Osteoblast (primary cell): ENCODE measurements around the gene MMD. TPM values are rescaled to one million over a fixed set of nuclear protein-coding genes. Genes with fewer than 3 reads are reported as not detected.
"Not testable (repeated sequence)": the region's sequence is repeated elsewhere in the genome, so short reads cannot be mapped to it uniquely, and the experiment has no call there.

Experiments used
- DNase-seq: peaks from one replicate; pipeline ENCODE4 v3.0.0; 2011; ENCODE audit warnings: low spot score, mixed read lengths; ENCODE audit not compliant: insufficient read length; ENCODE audit errors: missing footprints
- H2AFZ ChIP-seq: 2 replicates; pipeline ENCODE4 v1.6.0; 2011; ENCODE audit warnings: mild to moderate bottlenecking, low read length
- H3K27ac ChIP-seq: 2 replicates; pipeline ENCODE4 v1.5.1; 2011; ENCODE audit warnings: mild to moderate bottlenecking, low read depth, low read length, moderate library complexity
- H3K27me3 ChIP-seq: 2 replicates; pipeline ENCODE4 v1.6.0; 2012; ENCODE audit warnings: mild to moderate bottlenecking, control low read depth, inconsistent platforms, low read length, moderate library complexity; ENCODE audit not compliant: insufficient read depth
- H3K36me3 ChIP-seq: 2 replicates; pipeline ENCODE4 v1.5.1; 2011; ENCODE audit warnings: mild to moderate bottlenecking, low read length, control low read depth, moderate library complexity; ENCODE audit not compliant: insufficient read depth
- H3K4me1 ChIP-seq: 2 replicates; pipeline ENCODE4 v1.5.1; 2011; ENCODE audit warnings: mild to moderate bottlenecking, low read length, control low read depth, moderate library complexity; ENCODE audit not compliant: insufficient read depth
- H3K4me2 ChIP-seq: 2 replicates; pipeline ENCODE4 v1.6.0; 2011; ENCODE audit warnings: mild to moderate bottlenecking, low read length; ENCODE audit not compliant: insufficient read depth
- H3K4me3 ChIP-seq: fragments of 200-600 bp; sonication (generic); 3 replicates; pipeline ENCODE4 v1.5.1; 2012; ENCODE audit warnings: mild to moderate bottlenecking, low read length, inconsistent platforms; ENCODE audit not compliant: insufficient read depth
- H3K79me2 ChIP-seq: 2 replicates; pipeline ENCODE4 v1.6.0; 2012; ENCODE audit warnings: mild to moderate bottlenecking, low read length, control low read depth, inconsistent platforms; ENCODE audit not compliant: insufficient read depth
- H3K9me3 ChIP-seq: 2 replicates; pipeline ENCODE4 v1.5.1; 2011; ENCODE audit warnings: low read depth, low read length, control low read depth
- H4K20me1 ChIP-seq: 2 replicates; pipeline ENCODE4 v1.6.0; 2012; ENCODE audit warnings: mild to moderate bottlenecking, low read length, control low read depth; ENCODE audit not compliant: insufficient read depth
- total RNA-seq: library from RNA; depleted of rRNA; stranded (reverse); fragments of >200 nt; gene quantifications from 2 replicates; pipeline ENCODE4 v1.2.3, GENCODE V29; 2012
- TF ChIP-seq, protein P1 (sequence below): IDR thresholded peaks from 2 replicates; pipeline ENCODE4 v1.5.1; 2011; ENCODE audit warnings: mild to moderate bottlenecking, low read depth, low read length, moderate library complexity; ENCODE audit errors: extremely low read depth

MMD gene
- total RNA-seq, 1 donor, result 6.5 TPM

DNA sequence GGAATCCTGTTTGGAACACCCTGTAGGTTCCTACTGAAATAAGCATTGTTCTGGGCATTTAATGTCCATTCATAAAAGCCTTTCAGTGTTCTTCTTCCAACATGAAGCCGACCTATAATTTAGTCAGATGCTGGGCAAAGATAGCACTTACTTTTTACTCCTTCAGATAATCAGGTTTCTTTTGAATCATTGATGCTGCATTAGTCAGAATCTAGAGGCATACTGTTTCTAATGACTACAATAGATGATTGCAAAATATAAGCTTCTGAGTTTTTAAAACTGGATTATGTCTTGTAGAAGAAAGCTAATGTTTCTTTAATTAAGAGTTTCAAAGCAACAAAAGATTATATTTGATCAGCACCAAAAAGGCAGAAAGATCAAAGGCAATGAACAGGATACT, 16.0 kb downstream of the MMD start:
- no peak overlapping the region for H3K4me3 ChIP-seq
- no peaks in the 10 kb centered on the region for H3K27me3 ChIP-seq
- TF ChIP-seq, protein P1, sequence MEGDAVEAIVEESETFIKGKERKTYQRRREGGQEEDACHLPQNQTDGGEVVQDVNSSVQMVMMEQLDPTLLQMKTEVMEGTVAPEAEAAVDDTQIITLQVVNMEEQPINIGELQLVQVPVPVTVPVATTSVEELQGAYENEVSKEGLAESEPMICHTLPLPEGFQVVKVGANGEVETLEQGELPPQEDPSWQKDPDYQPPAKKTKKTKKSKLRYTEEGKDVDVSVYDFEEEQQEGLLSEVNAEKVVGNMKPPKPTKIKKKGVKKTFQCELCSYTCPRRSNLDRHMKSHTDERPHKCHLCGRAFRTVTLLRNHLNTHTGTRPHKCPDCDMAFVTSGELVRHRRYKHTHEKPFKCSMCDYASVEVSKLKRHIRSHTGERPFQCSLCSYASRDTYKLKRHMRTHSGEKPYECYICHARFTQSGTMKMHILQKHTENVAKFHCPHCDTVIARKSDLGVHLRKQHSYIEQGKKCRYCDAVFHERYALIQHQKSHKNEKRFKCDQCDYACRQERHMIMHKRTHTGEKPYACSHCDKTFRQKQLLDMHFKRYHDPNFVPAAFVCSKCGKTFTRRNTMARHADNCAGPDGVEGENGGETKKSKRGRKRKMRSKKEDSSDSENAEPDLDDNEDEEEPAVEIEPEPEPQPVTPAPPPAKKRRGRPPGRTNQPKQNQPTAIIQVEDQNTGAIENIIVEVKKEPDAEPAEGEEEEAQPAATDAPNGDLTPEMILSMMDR, result no peak
- H3K4me2 ChIP-seq, result no peak overlapping the region
- no peaks in the 10 kb centered on the region for H3K4me1 ChIP-seq
- H3K36me3 ChIP-seq, result peaks cover 26% of the 10 kb centered on the region
- no peak for DNase-seq
- no peaks in the 10 kb centered on the region for H3K79me2 ChIP-seq
- H2AFZ ChIP-seq, result no peak overlapping the region
- no peaks in the 10 kb centered on the region for H4K20me1 ChIP-seq
- H3K27ac ChIP-seq, result no peak overlapping the region
- H3K9me3 ChIP-seq, result no peaks in the 10 kb centered on the region

- peaks cover 23% of the 10 kb centered on the region for H3K36me3 ChIP-seq
- H3K4me3 ChIP-seq, H3K27me3 ChIP-seq, H3K9me3 ChIP-seq, H3K4me1 ChIP-seq, H3K79me2 ChIP-seq, H3K27ac ChIP-seq, H4K20me1 ChIP-seq, DNase-seq, H2AFZ ChIP-seq, H3K4me2 ChIP-seq: not testable (repeated sequence)
Measured at GRCh38 chr17:55404197-55404596, 17.4 kb downstream of the MMD start.

GRCh38 chr17:55402374-55402773, 19.3 kb downstream of the MMD start:
- Histone ChIP-seq H3K27ac (no peak overlapping the region), H3K79me2 (no peaks in the 10 kb centered on the region), H3K27me3 (no peaks in the 10 kb centered on the region), H3K4me1 (no peaks in the 10 kb centered on the region), H2AFZ (no peak overlapping the region), H3K4me2 (no peak overlapping the region), H4K20me1 (no peaks in the 10 kb centered on the region), H3K36me3 (peaks cover 23% of the 10 kb centered on the region), H3K4me3 (no peak overlapping the region), H3K9me3 (no peaks in the 10 kb centered on the region)
- DNase-seq, result peak; percentile 9
- TF ChIP-seq, protein P1, result no peak

GRCh38 chr17:55398689-55399088, 22.9 kb downstream of the MMD start:
- no peaks in the 10 kb centered on the region for H3K9me3 ChIP-seq
- no peaks in the 10 kb centered on the region for H3K27me3 ChIP-seq
- H3K79me2 ChIP-seq, result no peaks in the 10 kb centered on the region
- no peaks in the 10 kb centered on the region for H3K4me1 ChIP-seq
- no peak overlapping the region for H3K27ac ChIP-seq
- H3K4me2 ChIP-seq, result no peak overlapping the region
- H2AFZ ChIP-seq, result no peak overlapping the region
- no peak for DNase-seq
- H3K4me3 ChIP-seq, result no peak overlapping the region
- no peaks in the 10 kb centered on the region for H4K20me1 ChIP-seq
- TF ChIP-seq, protein P1, result no peak
- H3K36me3 ChIP-seq, result peaks cover 17% of the 10 kb centered on the region
